Activated naive CD4-positive, alpha-beta T cell treated with anti-CD3 and anti-CD28 coated beads, Interleukin-2, amount 50 U/mL, for 16 hours (primary cell): Measurements from ENCODE around the gene ZNF561.

Source experiments
- DNase-seq: peaks from one replicate; pipeline ENCODE4 v3.0.0-alpha.2; 2020

ZNF561 gene

GRCh38 chr19:9570255-9570654 is 50.8 kb downstream of the ZNF561 start:
- no peak for DNase-seq

DNA sequence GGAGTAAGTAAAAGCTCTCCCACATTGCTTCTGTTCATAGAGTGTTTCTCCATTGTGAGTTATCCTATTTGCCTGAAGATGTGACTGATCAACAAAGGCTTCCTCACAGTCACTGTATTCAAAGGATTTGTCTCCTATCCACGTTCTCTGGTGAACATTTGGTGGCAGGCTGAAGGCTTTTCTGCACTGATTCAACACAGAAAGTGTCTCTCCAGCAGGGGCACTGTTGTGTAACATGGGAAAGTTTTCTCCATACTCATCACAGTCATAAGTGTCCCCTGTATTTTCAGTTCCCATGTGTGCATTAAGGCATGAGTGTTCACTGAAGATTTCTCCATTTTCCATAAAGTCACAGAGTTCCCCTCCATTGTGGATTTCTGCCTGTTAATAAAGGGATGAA is 54.3 kb downstream of the ZNF561 start:
- DNase-seq: no peak

DNA sequence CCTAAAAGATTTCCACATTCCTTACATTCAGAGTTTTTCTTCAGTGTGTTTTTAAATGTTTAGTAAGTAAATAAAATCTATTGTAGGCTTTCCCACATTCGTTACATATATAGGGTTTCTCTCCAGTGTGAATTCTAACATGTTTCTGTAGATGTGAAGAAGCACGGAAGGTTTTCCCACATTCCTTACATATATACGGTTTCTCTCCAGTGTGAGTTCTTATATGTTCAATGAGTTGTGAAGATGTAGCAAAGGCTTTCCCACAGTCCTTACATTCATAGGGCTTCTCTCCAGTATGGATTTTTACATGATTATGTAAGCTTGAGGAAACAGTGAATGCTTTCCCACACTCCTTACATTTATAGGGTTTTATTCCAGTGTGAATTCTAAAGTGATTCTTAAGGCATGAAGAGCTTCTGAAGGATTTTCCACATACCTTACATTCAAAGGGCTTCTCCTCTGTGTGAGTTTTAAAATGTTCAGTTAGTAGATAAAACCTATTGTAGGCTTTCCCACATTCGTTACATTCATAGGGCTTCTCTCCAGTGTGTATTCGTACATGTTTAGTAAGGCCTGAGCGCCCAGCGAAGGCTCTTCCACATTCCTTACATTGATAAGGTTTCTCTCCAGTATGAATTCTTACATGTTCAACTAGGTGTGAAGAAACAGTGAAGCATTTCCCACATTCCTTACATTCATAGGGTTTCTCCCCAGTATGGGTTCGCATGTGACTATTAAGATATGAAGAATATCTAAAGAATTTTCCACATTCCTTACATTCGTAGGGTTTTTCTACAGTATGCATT is 54.9 kb downstream of the ZNF561 start:
- DNase-seq: no peak
